KMS-11 (cell line): ENCODE data around the gene MAP4K3.

Source experiments
- H2AFZ ChIP-seq: fragments of 200-600 bp; sonication (generic); 2 replicates; pipeline ENCODE4 v1.6.1; 2016; ENCODE audit warnings: antibody characterized with exemption, mixed run types, low read depth
- H3K27ac ChIP-seq: fragments of 200-600 bp; sonication (generic); 2 replicates; pipeline ENCODE4 v1.6.1; 2016; ENCODE audit warnings: mild to moderate bottlenecking, mixed run types
- H3K27me3 ChIP-seq: fragments of 200-600 bp; sonication (generic); 2 replicates; pipeline ENCODE4 v1.6.1; 2017; ENCODE audit warnings: mild to moderate bottlenecking, low read depth, mixed run types, moderate library complexity; ENCODE audit not compliant: insufficient read depth
- H3K36me3 ChIP-seq: fragments of 200-600 bp; sonication (generic); 2 replicates; pipeline ENCODE4 v1.6.1; 2017; ENCODE audit warnings: mild to moderate bottlenecking, mixed run types; ENCODE audit not compliant: insufficient read depth
- H3K4me1 ChIP-seq: fragments of 200-600 bp; sonication (generic); 2 replicates; pipeline ENCODE4 v1.6.1; 2016; ENCODE audit warnings: mild to moderate bottlenecking, low read depth, mixed run types; ENCODE audit not compliant: poor library complexity, severe bottlenecking
- H3K4me2 ChIP-seq: fragments of 200-600 bp; sonication (generic); 2 replicates; pipeline ENCODE4 v1.7.0; 2016; ENCODE audit warnings: mild to moderate bottlenecking, mixed run types
- H3K4me3 ChIP-seq: fragments of 200-600 bp; sonication (generic); IDR thresholded peaks from 2 replicates; pipeline ENCODE4 v1.6.1; 2017; ENCODE audit warnings: low read depth, low read length, mixed read lengths; ENCODE audit not compliant: insufficient read depth
- H3K79me2 ChIP-seq: fragments of 200-600 bp; sonication (generic); 2 replicates; pipeline ENCODE4 v1.6.1; 2016; ENCODE audit warnings: low read depth, mixed run types; ENCODE audit not compliant: insufficient read depth
- H3K9ac ChIP-seq: fragments of 200-600 bp; sonication (generic); 2 replicates; pipeline ENCODE4 v1.6.1; 2016; ENCODE audit warnings: mild to moderate bottlenecking, mixed run types
- H4K20me1 ChIP-seq: fragments of 200-600 bp; sonication (generic); 2 replicates; pipeline ENCODE4 v1.6.1; 2016; ENCODE audit warnings: mild to moderate bottlenecking, mixed run types; ENCODE audit not compliant: insufficient read depth
- TF ChIP-seq, protein P1 (sequence below): fragments of 200-600 bp; sonication (generic); conservative IDR thresholded peaks from 2 replicates; pipeline ENCODE4 v1.6.1; 2017; ENCODE audit warnings: low read depth, mild to moderate bottlenecking, antibody characterized with exemption, low read length, moderate library complexity, mixed read lengths

MAP4K3 gene

DNA sequence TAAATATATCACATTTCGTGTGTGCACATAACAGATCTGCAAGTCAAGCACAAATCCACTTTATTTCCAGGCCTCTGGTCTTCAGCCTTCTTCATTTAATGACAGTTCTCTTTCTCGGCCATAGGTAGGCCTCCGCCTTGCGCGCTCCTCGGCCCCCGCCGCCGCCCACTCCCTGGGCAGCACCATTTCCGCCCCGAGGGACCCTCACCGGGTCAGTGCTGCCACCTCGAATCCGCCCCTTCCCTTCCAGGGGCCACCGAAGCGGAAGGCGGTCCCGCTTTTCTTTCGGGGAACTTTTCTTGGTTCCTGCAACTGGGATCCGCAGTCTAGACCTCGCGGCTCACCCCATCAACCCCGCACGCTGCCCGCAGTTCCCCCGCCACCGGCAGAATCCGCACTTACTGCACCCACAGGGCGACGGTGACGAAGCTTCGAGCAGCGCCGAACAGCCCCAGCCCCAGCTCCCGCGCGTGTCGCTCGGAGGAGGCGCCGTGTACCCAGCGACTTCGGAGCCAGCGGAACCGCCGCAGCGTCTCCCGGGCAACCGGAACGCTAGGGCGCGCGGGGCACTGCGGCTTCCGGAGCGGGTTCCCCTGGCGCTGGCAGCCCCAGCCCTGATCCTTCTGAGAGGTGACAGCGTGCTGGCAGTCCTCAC, 193.5 kb downstream of the MAP4K3 start, which contains the start of gene CDKL4:
Gene CDKL4 (minus strand): TSS at position 502 of the 655 bp plus-strand sequence.
- Histone ChIP-seq H3K79me2 (no peaks in the 10 kb centered on the region), H3K36me3 (no peaks in the 10 kb centered on the region), H3K27me3 (no peaks in the 10 kb centered on the region), H3K4me1 (no peaks in the 10 kb centered on the region), H3K9ac (no peak within 1 kb of the TSS), H3K4me3 (no peak within 1 kb of the TSS), H2AFZ (no peak within 1 kb of the TSS), H4K20me1 (no peaks in the 10 kb centered on the region), H3K4me2 (no peak within 1 kb of the TSS), H3K27ac (no peak within 1 kb of the TSS)
- TF ChIP-seq, protein P1, sequence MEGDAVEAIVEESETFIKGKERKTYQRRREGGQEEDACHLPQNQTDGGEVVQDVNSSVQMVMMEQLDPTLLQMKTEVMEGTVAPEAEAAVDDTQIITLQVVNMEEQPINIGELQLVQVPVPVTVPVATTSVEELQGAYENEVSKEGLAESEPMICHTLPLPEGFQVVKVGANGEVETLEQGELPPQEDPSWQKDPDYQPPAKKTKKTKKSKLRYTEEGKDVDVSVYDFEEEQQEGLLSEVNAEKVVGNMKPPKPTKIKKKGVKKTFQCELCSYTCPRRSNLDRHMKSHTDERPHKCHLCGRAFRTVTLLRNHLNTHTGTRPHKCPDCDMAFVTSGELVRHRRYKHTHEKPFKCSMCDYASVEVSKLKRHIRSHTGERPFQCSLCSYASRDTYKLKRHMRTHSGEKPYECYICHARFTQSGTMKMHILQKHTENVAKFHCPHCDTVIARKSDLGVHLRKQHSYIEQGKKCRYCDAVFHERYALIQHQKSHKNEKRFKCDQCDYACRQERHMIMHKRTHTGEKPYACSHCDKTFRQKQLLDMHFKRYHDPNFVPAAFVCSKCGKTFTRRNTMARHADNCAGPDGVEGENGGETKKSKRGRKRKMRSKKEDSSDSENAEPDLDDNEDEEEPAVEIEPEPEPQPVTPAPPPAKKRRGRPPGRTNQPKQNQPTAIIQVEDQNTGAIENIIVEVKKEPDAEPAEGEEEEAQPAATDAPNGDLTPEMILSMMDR, result no peak

DNA sequence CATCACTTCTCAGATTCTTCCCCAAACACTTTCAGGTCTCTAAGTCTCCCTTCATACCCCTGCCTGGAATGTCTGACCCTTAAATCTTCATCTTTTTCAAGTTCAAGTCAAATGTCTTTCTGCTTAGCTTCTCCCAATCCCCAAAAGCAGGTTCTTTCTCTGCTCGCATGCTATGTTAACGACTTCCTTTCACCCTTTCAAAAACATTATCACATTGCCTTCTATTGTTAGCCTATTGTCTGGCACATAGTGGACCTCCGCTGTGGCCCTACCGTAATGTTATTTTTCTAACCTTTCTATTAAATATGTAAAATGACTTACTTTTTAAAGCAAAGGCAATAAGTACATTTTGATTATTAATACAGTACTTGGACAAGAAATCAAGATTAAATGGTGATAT, 195.5 kb downstream of the MAP4K3 start:
- H2AFZ ChIP-seq, result no peak overlapping the region
- H4K20me1 ChIP-seq, result no peaks in the 10 kb centered on the region
- TF ChIP-seq, protein P1, result no peak
- H3K79me2 ChIP-seq, result no peaks in the 10 kb centered on the region
- no peak overlapping the region for H3K4me2 ChIP-seq
- no peak overlapping the region for H3K27ac ChIP-seq
- H3K36me3 ChIP-seq, result no peaks in the 10 kb centered on the region
- no peaks in the 10 kb centered on the region for H3K27me3 ChIP-seq
- no peaks in the 10 kb centered on the region for H3K4me1 ChIP-seq
- H3K4me3 ChIP-seq, result no peak overlapping the region
- H3K9ac ChIP-seq, result no peak overlapping the region

DNA sequence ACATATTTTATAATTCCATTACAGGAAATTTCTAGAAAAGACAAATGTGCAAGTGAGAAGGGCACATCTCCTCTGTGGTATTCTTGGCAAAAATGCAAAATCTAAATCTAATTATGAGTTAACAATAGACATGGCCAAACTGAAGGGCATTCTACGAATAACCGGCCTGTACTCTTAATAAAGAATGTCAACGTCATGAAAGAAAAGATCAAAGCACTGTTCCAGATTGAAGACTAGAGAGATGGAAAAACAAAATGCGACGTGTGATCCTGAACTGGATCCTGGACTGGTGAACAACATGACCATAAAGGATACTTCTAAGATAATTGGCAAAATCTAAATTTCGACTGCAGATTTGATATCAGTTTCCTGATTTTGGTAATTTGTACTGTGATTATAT, 196.3 kb downstream of the MAP4K3 start:
- no peak overlapping the region for H3K27ac ChIP-seq
- H3K9ac ChIP-seq, result no peak overlapping the region
- no peak overlapping the region for H3K4me3 ChIP-seq
- no peaks in the 10 kb centered on the region for H4K20me1 ChIP-seq
- H3K4me2 ChIP-seq, result no peak overlapping the region
- TF ChIP-seq, protein P1, result no peak
- H3K27me3 ChIP-seq, result no peaks in the 10 kb centered on the region
- no peaks in the 10 kb centered on the region for H3K79me2 ChIP-seq
- no peaks in the 10 kb centered on the region for H3K4me1 ChIP-seq
- no peaks in the 10 kb centered on the region for H3K36me3 ChIP-seq
- H2AFZ ChIP-seq, result no peak overlapping the region

DNA sequence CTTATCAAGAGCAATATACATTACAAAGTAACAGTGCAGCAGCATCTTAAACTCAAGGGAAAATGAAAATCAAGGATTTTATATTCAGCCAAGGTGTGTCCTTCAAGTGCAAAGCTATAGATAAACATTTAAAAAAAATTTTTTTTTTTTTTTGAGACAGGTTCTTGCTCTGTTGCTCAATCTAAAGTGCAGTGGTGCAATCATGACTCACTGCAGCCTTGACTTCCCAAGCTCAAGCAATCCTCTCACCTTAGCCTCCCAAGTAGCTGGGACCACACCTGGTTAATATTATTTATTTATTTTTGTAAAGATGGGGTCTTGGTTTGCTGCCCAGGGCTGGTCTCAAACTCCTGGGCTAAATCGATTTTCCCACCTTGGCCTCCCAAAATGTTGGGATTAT, 202.3 kb downstream of the MAP4K3 start:
- H3K79me2 ChIP-seq, result no peaks in the 10 kb centered on the region
- H2AFZ ChIP-seq, result no peak overlapping the region
- no peak overlapping the region for H3K4me3 ChIP-seq
- H3K9ac ChIP-seq, result no peak overlapping the region
- no peaks in the 10 kb centered on the region for H4K20me1 ChIP-seq
- H3K4me1 ChIP-seq, result no peaks in the 10 kb centered on the region
- no peaks in the 10 kb centered on the region for H3K27me3 ChIP-seq
- no peak overlapping the region for H3K4me2 ChIP-seq
- no peaks in the 10 kb centered on the region for H3K36me3 ChIP-seq
- no peak overlapping the region for H3K27ac ChIP-seq
- TF ChIP-seq, protein P1, result no peak
